ENCODE measurements around the gene GRK4. TPM values are rescaled to one million over a fixed set of nuclear protein-coding genes. Genes with fewer than 3 reads are reported as not detected.
"Not testable (repeated sequence)": the region's sequence is repeated elsewhere in the genome, so short reads cannot be mapped to it uniquely, and the experiment has no call there.

GRK4 gene
- total RNA-seq, 4 donors from 2014 or later = 5.1 to 6.5 (median 6.1) TPM

- ATAC-seq (ENCODE audit: low FRiP score) = peak; percentile 20
- TF ChIP-seq CTCF (IDR thresholded peaks at IDR 0.05) = no peak
- DNase-seq (ENCODE audit: low spot score) = peak; percentile 25
Observed at GRCh38 chr4:2935762-2936743, 27.3 kb upstream of the GRK4 start.

- TF ChIP-seq CTCF (IDR thresholded peaks at IDR 0.05) = no peak
- ATAC-seq (ENCODE audit: low FRiP score) (no peak), DNase-seq (ENCODE audit: low spot score) (no peak)
Observed at GRCh38 chr4:2936773-2937145, 26.6 kb upstream of the GRK4 start.

- no peak for ATAC-seq (ENCODE audit: low FRiP score)
- peak; percentile 15 for DNase-seq (ENCODE audit: low spot score)
- TF ChIP-seq CTCF (IDR thresholded peaks at IDR 0.05) = no peak
Observed at GRCh38 chr4:2937146-2937857, 26.1 kb upstream of the GRK4 start.

GRCh38 chr4:2937986-2938385, 25.4 kb upstream of the GRK4 start:
- DNase-seq (ENCODE audit: low spot score) = no peak
- no peak for TF ChIP-seq CTCF (IDR thresholded peaks at IDR 0.05)
- ATAC-seq (ENCODE audit: low FRiP score) = no peak

GRCh38 chr4:2938411-2938810, 25.0 kb upstream of the GRK4 start:
- not testable (repeated sequence) for ATAC-seq (ENCODE audit: low FRiP score)
- peak; percentile 10 for DNase-seq (ENCODE audit: low spot score)

- TF ChIP-seq CTCF (IDR thresholded peaks at IDR 0.05) = no peak
- ATAC-seq (ENCODE audit: low FRiP score) (no peak), DNase-seq (ENCODE audit: low spot score) (no peak)
Observed at GRCh38 chr4:2938906-2939305, 24.5 kb upstream of the GRK4 start.

- DNase-seq (ENCODE audit: low spot score) (no peak), ATAC-seq (ENCODE audit: low FRiP score) (no peak)
- TF ChIP-seq CTCF (IDR thresholded peaks at IDR 0.05) = no peak
Observed at GRCh38 chr4:2939383-2940243, 23.8 kb upstream of the GRK4 start.

All from omental fat pad (tissue), 4 donors.